H9 (cell line): ENCODE results near the gene DNM2. TPM values are rescaled to one million over a fixed set of nuclear protein-coding genes. Genes with fewer than 3 reads are reported as not detected.

Source experiments
- DNase-seq: peaks from one replicate; pipeline ENCODE4 v3.0.0-alpha.2; 2017
- H2AFZ ChIP-seq: one replicate; pipeline ENCODE4 v1.6.1; 2013; ENCODE audit warnings: mild to moderate bottlenecking, low read length, control low read depth, moderate library complexity
- H2AK5ac ChIP-seq: 2 replicates; pipeline ENCODE4 v1.6.1; 2013; ENCODE audit warnings: low read length, control low read depth, mixed read lengths; ENCODE audit not compliant: insufficient read length
- H2BK120ac ChIP-seq: one replicate; pipeline ENCODE4 v1.6.1; 2013; ENCODE audit warnings: low read depth, mild to moderate bottlenecking, low read length, control low read depth, inconsistent platforms; ENCODE audit not compliant: poor library complexity, severe bottlenecking
- H2BK12ac ChIP-seq: 2 replicates; pipeline ENCODE4 v1.6.1; 2013; ENCODE audit warnings: low read length, control low read depth, mixed read lengths, low read depth; ENCODE audit not compliant: insufficient read length
- H2BK15ac ChIP-seq: 2 replicates; pipeline ENCODE4 v1.6.1; 2013; ENCODE audit warnings: low read depth, low read length, control low read depth
- H2BK20ac ChIP-seq: one replicate; pipeline ENCODE4 v1.6.1; 2013; ENCODE audit warnings: low read depth, mild to moderate bottlenecking, low read length, control low read depth, inconsistent platforms; ENCODE audit not compliant: poor library complexity, severe bottlenecking
- H2BK5ac ChIP-seq: 2 replicates; pipeline ENCODE4 v1.6.1; 2013; ENCODE audit warnings: low read length, control low read depth, mixed read lengths; ENCODE audit not compliant: insufficient read length
- H3K14ac ChIP-seq: 2 replicates; pipeline ENCODE4 v1.6.1; 2013; ENCODE audit warnings: low read length, control low read depth; ENCODE audit not compliant: insufficient read depth
- H3K18ac ChIP-seq: 2 replicates; pipeline ENCODE4 v1.6.1; 2013; ENCODE audit warnings: low read depth, mild to moderate bottlenecking, mixed read lengths, low read length, control low read depth; ENCODE audit not compliant: insufficient read length
- H3K23ac ChIP-seq: 2 replicates; pipeline ENCODE4 v1.6.1; 2013; ENCODE audit warnings: low read length, control low read depth, mixed read lengths, low read depth; ENCODE audit not compliant: insufficient read length
- H3K23me2 ChIP-seq: 2 replicates; pipeline ENCODE4 v1.6.1; 2013; ENCODE audit warnings: low read depth, mild to moderate bottlenecking, mixed read lengths, low read length, control low read depth; ENCODE audit not compliant: insufficient read length, poor library complexity, severe bottlenecking
- H3K27ac ChIP-seq: 2 replicates; pipeline ENCODE4 v1.5.1; 2013; ENCODE audit warnings: low read length, control low read depth, mixed read lengths, low read depth; ENCODE audit not compliant: insufficient read length
- H3K27me3 ChIP-seq: 2 replicates; pipeline ENCODE4 v1.6.1; 2013; ENCODE audit warnings: low read length, control low read depth, inconsistent platforms; ENCODE audit not compliant: insufficient read depth
- H3K4ac ChIP-seq: 2 replicates; pipeline ENCODE4 v1.6.1; 2013; ENCODE audit warnings: low read depth, mild to moderate bottlenecking, control low read depth, inconsistent platforms, low read length, moderate library complexity
- H3K4me1 ChIP-seq: 2 replicates; pipeline ENCODE4 v1.6.1; 2013; ENCODE audit warnings: low read length, control low read depth, inconsistent platforms; ENCODE audit not compliant: insufficient read depth
- H3K4me2 ChIP-seq: 2 replicates; pipeline ENCODE4 v1.6.1; 2013; ENCODE audit warnings: low read length, control low read depth, mixed read lengths; ENCODE audit not compliant: insufficient read length, insufficient read depth
- H3K56ac ChIP-seq: 2 replicates; pipeline ENCODE4 v1.6.1; 2013; ENCODE audit warnings: low read depth, mild to moderate bottlenecking, mixed read lengths, low read length, control low read depth; ENCODE audit not compliant: insufficient read length
- H3K79me1 ChIP-seq: 2 replicates; pipeline ENCODE4 v1.6.1; 2013; ENCODE audit warnings: low read depth, mild to moderate bottlenecking, moderate library complexity, low read length, control low read depth, inconsistent platforms; ENCODE audit not compliant: insufficient read depth, poor library complexity, severe bottlenecking
- H3K79me2 ChIP-seq: 2 replicates; pipeline ENCODE4 v1.6.1; 2013; ENCODE audit warnings: low read length, control low read depth, inconsistent platforms; ENCODE audit not compliant: insufficient read depth
- H3K9ac ChIP-seq: 2 replicates; pipeline ENCODE4 v1.6.1; 2013; ENCODE audit warnings: low read length, control low read depth, mixed read lengths; ENCODE audit not compliant: insufficient read length; ENCODE audit errors: extremely low read depth
- H3K9me3 ChIP-seq: one replicate; pipeline ENCODE4 v1.6.1; 2013; ENCODE audit warnings: low read depth, low read length, inconsistent platforms; ENCODE audit not compliant: control insufficient read depth
- H3T11ph ChIP-seq: one replicate; pipeline ENCODE4 v1.6.1; 2013; ENCODE audit warnings: mild to moderate bottlenecking, low read length, control low read depth, inconsistent platforms
- H4K20me1 ChIP-seq: one replicate; pipeline ENCODE4 v1.6.1; 2013; ENCODE audit not compliant: control insufficient read depth, insufficient read length, insufficient read depth
- H4K5ac ChIP-seq: 2 replicates; pipeline ENCODE4 v1.6.1; 2013; ENCODE audit warnings: low read depth, mild to moderate bottlenecking, mixed read lengths, low read length, control low read depth; ENCODE audit not compliant: insufficient read length
- H4K8ac ChIP-seq: replicated peaks from 2 replicates; pipeline ENCODE4 v1.6.1; 2013; ENCODE audit warnings: low read length, control low read depth, mixed read lengths, low read depth; ENCODE audit not compliant: insufficient read length
- H4K91ac ChIP-seq: 2 replicates; pipeline ENCODE4 v1.6.1; 2013; ENCODE audit warnings: low read depth, mild to moderate bottlenecking, moderate library complexity, mixed read lengths, low read length, control low read depth; ENCODE audit not compliant: insufficient read length
- H3K27ac Mint-ChIP-seq, 3 experiments: 2 replicates in 2 of 3; 3 replicates in 1 of 3; pipeline ENCODE4 v1.8.0; 2020 to 2021; ENCODE audit warnings: mixed read lengths in 3 of 3, mild to moderate bottlenecking in 1 of 3, moderate library complexity in 1 of 3
- H3K27me3 Mint-ChIP-seq: 2 replicates; pipeline ENCODE4 v1.8.0; 2021; ENCODE audit warnings: low read depth, mild to moderate bottlenecking, moderate library complexity, mixed read lengths
- H3K36me3 Mint-ChIP-seq, 3 experiments: 2 replicates in 2 of 3; 3 replicates in 1 of 3; pipeline ENCODE4 v1.8.0; 2020 to 2021; ENCODE audit warnings: low read depth in 3 of 3, mixed read lengths in 3 of 3; ENCODE audit not compliant: insufficient read depth in 1 of 3
- H3K4me1 Mint-ChIP-seq, 2 experiments: 2 replicates each; pipeline ENCODE4 v1.8.0; 2020; ENCODE audit warnings: mixed read lengths in 2 of 2
- H3K4me3 Mint-ChIP-seq, 2 experiments: 2 replicates in 1 of 2; 3 replicates in 1 of 2; pipeline ENCODE4 v1.8.0; 2020 to 2021; ENCODE audit warnings: mild to moderate bottlenecking in 2 of 2, mixed read lengths in 2 of 2, moderate library complexity in 1 of 2
- H3K9me3 Mint-ChIP-seq, 2 experiments: 2 replicates in 1 of 2; 3 replicates in 1 of 2; pipeline ENCODE4 v1.8.0; 2020; ENCODE audit warnings: mild to moderate bottlenecking in 2 of 2, mixed read lengths in 2 of 2, moderate library complexity in 1 of 2
- CTCF ChIP-seq: fragments of 200-600 bp; sonication (generic); conservative IDR thresholded peaks from 3 replicates; pipeline ENCODE4 v1.8.0; 2021; ENCODE audit warnings: antibody characterized with exemption, mild to moderate bottlenecking
- WGBS: extraction: QIAGEN DNeasy Blood & Tissue Kit; methylation state at CpG from one replicate; pipeline ENCODE4 v1.1.7; 2013; ENCODE audit warnings: missing lambda C conversion rate, low lambda C conversion rate, mixed read lengths; ENCODE audit not compliant: insufficient read length; ENCODE audit errors: extremely low coverage; 5-methylcytosine and 5-hydroxymethylcytosine counted together
- total RNA-seq: library from RNA; stranded (reverse); gene quantifications from 2 replicates; pipeline ENCODE4 v1.2.1, GENCODE V29; 2021

Gene DNM2
- total RNA-seq, 1 experiment from 2014 or later, result 152 TPM

GRCh38 chr19:10871711-10872545 is 154.0 kb downstream of the DNM2 start:
- Histone ChIP-seq H3K4me1 (peaks cover 2% of the 10 kb centered on the region; the same call in 1 of the 2 replicates), H3K79me1 (peaks cover 5% of the 10 kb centered on the region), H3K9ac (peak overlapping the region; percentile 61), H3K4me2 (peak overlapping the region; percentile 71), H3K18ac (peak overlapping the region; percentile 45), H3K14ac (peak overlapping the region; percentile 38), H3K79me2 (peaks cover 20% of the 10 kb centered on the region; the same call in 1 of the 2 replicates), H3K27ac (no peak overlapping the region), H4K5ac (no peak overlapping the region), H3K4ac (no peak overlapping the region), H3K23me2 (peaks cover 8% of the 10 kb centered on the region), H2BK12ac (no peak overlapping the region), H2BK20ac (no peak overlapping the region), H4K20me1 (no peaks in the 10 kb centered on the region), H4K91ac (no peak overlapping the region), H2BK15ac (no peak overlapping the region), H2BK120ac (no peak overlapping the region), H2AFZ (no peak overlapping the region), H3T11ph (no peak overlapping the region), H2BK5ac (no peak overlapping the region), H3K23ac (no peak overlapping the region), H4K8ac (no peak overlapping the region), H2AK5ac (no peak overlapping the region), H3K9me3 (no peaks in the 10 kb centered on the region), H3K27me3 (no peaks in the 10 kb centered on the region), H3K56ac (no peak overlapping the region)
- Mint-ChIP-seq H3K9me3 (no peaks in the 10 kb centered on the region), H3K27me3 (no peaks in the 10 kb centered on the region), H3K36me3 (peaks cover 1 to 16% (median 4%) of the 10 kb centered on the region in 3 experiments; a peak in 4 of 7 replicates), H3K27ac (peak overlapping the region in 2 of 3 experiments; percentile 53 to 68; a peak in 3 of 7 replicates), H3K4me1 (peaks cover 12 to 22% of the 10 kb centered on the region in 2 experiments), H3K4me3 (peak overlapping the region; percentile 85 to 89)
- no peak for DNase-seq
- WGBS, result no CpG with 5 or more reads among the region's 90 CpGs
- TF ChIP-seq CTCF, result peak; percentile 42
